GM12891 (cell line): ENCODE data around the gene TEX9.

Experiments used
- DNase-seq: peaks from one replicate; pipeline ENCODE4 v3.0.0; 2011; ENCODE audit warnings: low spot score; ENCODE audit not compliant: insufficient read length
- FAIRE-seq: peaks from 2 replicates; lab custom pipeline; 2011; peaks lifted over from hg19 to GRCh38; lab: Jason Lieb, UNC
- PAX5 ChIP-seq: IDR thresholded peaks from 2 replicates; pipeline ENCODE4 v1.6.1; 2011; ENCODE audit warnings: low read length, moderate library complexity, mild to moderate bottlenecking; ENCODE audit not compliant: insufficient read depth, severe bottlenecking
- POLR2A ChIP-seq: IDR thresholded peaks from 2 replicates; pipeline ENCODE4 v1.6.1; 2011; ENCODE audit warnings: low read depth, low read length, control low read depth
- POLR2AphosphoS5 ChIP-seq: IDR thresholded peaks from 2 replicates; pipeline ENCODE4 v1.6.1; 2011; ENCODE audit warnings: low read depth, low read length, control low read depth
- POU2F2 ChIP-seq: IDR thresholded peaks from 2 replicates; pipeline ENCODE4 v1.6.1; 2011; ENCODE audit warnings: low read depth, mild to moderate bottlenecking, control low read depth, low read length, moderate library complexity
- SPI1 ChIP-seq: IDR thresholded peaks from 2 replicates; pipeline ENCODE4 v1.6.1; 2011; ENCODE audit warnings: low read depth, low read length, control low read depth
- TAF1 ChIP-seq: IDR thresholded peaks from 2 replicates; pipeline ENCODE4 v1.6.1; 2011; ENCODE audit warnings: low read depth, low read length, control low read depth

Gene TEX9

GRCh38 chr15:56460947-56461346 is 95.7 kb downstream of the TEX9 start:
- FAIRE-seq (no peak), DNase-seq (no peak)
- TF ChIP-seq PAX5 = no peak
- no peak for TF ChIP-seq TAF1
- no peak for TF ChIP-seq POLR2AphosphoS5
- TF ChIP-seq SPI1 = no peak
- TF ChIP-seq POLR2A = no peak
- TF ChIP-seq POU2F2 = no peak

GRCh38 chr15:56464893-56465520 is 99.8 kb downstream of the TEX9 start, which contains the start of gene MNS1:
MNS1 (minus strand) TSS chr15:56465137; CDS start chr15:56464972, 165 bp downstream.
- TF ChIP-seq POU2F2 (no peak), POLR2A (peak; percentile 36; the same call in 1 of the 2 replicates), POLR2AphosphoS5 (0 out of 2 replicates have a peak, but pooled peaks have one; percentile 46)
- DNase-seq (peak; percentile 74), FAIRE-seq (peak; percentile 97)

GRCh38 chr15:56467616-56468015 is 102.4 kb downstream of the TEX9 start:
- no peak for DNase-seq
- FAIRE-seq = no peak
- TF ChIP-seq SPI1 = no peak

- FAIRE-seq = peak; percentile 83
- DNase-seq = no peak
- TF ChIP-seq POLR2AphosphoS5 (no peak), POU2F2 (no peak), SPI1 (no peak), TAF1 (no peak), PAX5 (no peak), POLR2A (no peak)
Observed at GRCh38 chr15:56468401-56468800, 103.2 kb downstream of the TEX9 start.

- DNase-seq (no peak), FAIRE-seq (peak; percentile 38)
- no peak for TF ChIP-seq SPI1
- no peak for TF ChIP-seq POLR2AphosphoS5
- no peak for TF ChIP-seq POU2F2
- no peak for TF ChIP-seq POLR2A
- no peak for TF ChIP-seq PAX5
- no peak for TF ChIP-seq TAF1
Observed at GRCh38 chr15:56469483-56469882, 104.3 kb downstream of the TEX9 start.

GRCh38 chr15:56471440-56472069 is 106.3 kb downstream of the TEX9 start:
- peak; percentile 82 for TF ChIP-seq SPI1
- no peak for TF ChIP-seq POLR2A
- TF ChIP-seq POLR2AphosphoS5 = no peak
- TF ChIP-seq POU2F2 = no peak
- TF ChIP-seq TAF1 = no peak
- FAIRE-seq (no peak), DNase-seq (no peak)

GRCh38 chr15:56472278-56472677 is 107.1 kb downstream of the TEX9 start:
- TF ChIP-seq POLR2AphosphoS5 = no peak
- no peak for TF ChIP-seq TAF1
- TF ChIP-seq POLR2A = no peak
- TF ChIP-seq POU2F2 = no peak
- TF ChIP-seq PAX5 = no peak
- no peak for TF ChIP-seq SPI1
- FAIRE-seq (no peak), DNase-seq (no peak)

- DNase-seq = no peak
- no peak for FAIRE-seq
- TF ChIP-seq TAF1 = no peak
- TF ChIP-seq POLR2A = no peak
- no peak for TF ChIP-seq POU2F2
- no peak for TF ChIP-seq PAX5
- TF ChIP-seq SPI1 = no peak
Observed at GRCh38 chr15:56473017-56473416, 107.8 kb downstream of the TEX9 start.

GRCh38 chr15:56475351-56475750 is 110.1 kb downstream of the TEX9 start:
- DNase-seq (no peak), FAIRE-seq (no peak)
- TF ChIP-seq POLR2A = no peak
- TF ChIP-seq SPI1 = no peak
- TF ChIP-seq POLR2AphosphoS5 = no peak
- TF ChIP-seq TAF1 = no peak
- TF ChIP-seq POU2F2 = no peak
- TF ChIP-seq PAX5 = no peak
